ENCODE data around the gene DGKG.

- TF ChIP-seq CTCF (IDR thresholded peaks at IDR 0.05) (no peak), POLR2A (IDR thresholded peaks at IDR 0.05) (no peak)
Observed at GRCh38 chr3:186184021-186184420, 178.0 kb downstream of the DGKG start.
